ENCODE results near the gene DBN1.

GRCh38 chr5:177429248-177430040, 44.0 kb downstream of the DBN1 start:
- TF ChIP-seq CTCF (conservative IDR thresholded peaks at IDR 0.05; ENCODE audit: low read depth, low read length), result no peak
- TF ChIP-seq EZH2 (IDR thresholded peaks at IDR 0.05; ENCODE audit: low read length, unreplicated experiment), result no peak
- TF ChIP-seq EZH2phosphoT487 (IDR thresholded peaks at IDR 0.05; ENCODE audit: borderline replicate concordance, low read length), result no peak

Measured in PC-3 (cell line).